Activated naive CD4-positive, alpha-beta T cell treated with anti-CD3 and anti-CD28 coated beads, Interleukin-2, amount 50 U/mL, for 72 hours (primary cell): ENCODE data around the gene ANKS1B. TPM values are rescaled to one million over a fixed set of nuclear protein-coding genes. Genes with fewer than 3 reads are reported as not detected.

Source experiments
- ATAC-seq, 2 donors: fragments of 150-1000 bp; cut with Tn5 transposase; 2 replicates each; pipeline ENCODE4 v1.10.0; 2021; ENCODE audit warnings: mild to moderate bottlenecking in 2 of 2, moderate library complexity in 2 of 2
- DNase-seq, 2 donors: peaks; one replicate each; pipeline ENCODE4 v3.0.0; 2021 to 2022; ENCODE audit warnings: low spot score in 2 of 2
- H3K27ac Mint-ChIP-seq, 2 donors: one replicate each; pipeline ENCODE4 v1.8.0; 2022; ENCODE audit warnings: mild to moderate bottlenecking in 2 of 2, mixed read lengths in 2 of 2
- H3K36me3 Mint-ChIP-seq, 2 donors: one replicate each; pipeline ENCODE4 v1.8.0; 2022; ENCODE audit warnings: mixed read lengths in 2 of 2
- H3K9me3 Mint-ChIP-seq, 2 donors: one replicate each; pipeline ENCODE4 v1.8.0; 2022; ENCODE audit warnings: mixed read lengths in 2 of 2
- total RNA-seq, 2 donors: library from RNA; stranded (reverse); gene quantifications; one replicate each; pipeline ENCODE4 v1.2.3, GENCODE V29; 2022

The ANKS1B gene
- total RNA-seq, 2 donors from 2014 or later: 0.16 TPM; not detected in 1

DNA sequence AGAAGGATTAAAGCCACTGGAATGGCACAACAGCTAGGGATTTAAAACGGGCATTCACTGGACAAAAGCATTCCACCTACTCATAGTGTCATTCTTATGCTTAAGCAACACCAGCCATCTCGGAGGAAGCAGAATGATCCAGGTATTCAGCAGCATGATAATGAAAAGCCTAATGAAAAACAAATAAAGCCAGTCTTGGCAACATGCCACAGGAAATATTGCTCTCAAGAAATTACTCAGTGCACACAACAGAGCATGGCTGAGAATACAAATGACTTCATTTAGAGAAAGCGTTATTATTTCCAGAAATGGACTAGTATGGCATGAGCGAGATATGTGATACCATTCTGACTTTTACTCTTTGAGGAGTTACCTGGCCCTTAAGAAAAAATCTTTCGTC is 897.5 kb downstream of the ANKS1B start:
- Mint-ChIP-seq H3K27ac (no peak overlapping the region), H3K9me3 (peaks cover 4 to 5% of the 10 kb centered on the region in 2 donors), H3K36me3 (no peaks in the 10 kb centered on the region)
- no peak for ATAC-seq
- DNase-seq: no peak

DNA sequence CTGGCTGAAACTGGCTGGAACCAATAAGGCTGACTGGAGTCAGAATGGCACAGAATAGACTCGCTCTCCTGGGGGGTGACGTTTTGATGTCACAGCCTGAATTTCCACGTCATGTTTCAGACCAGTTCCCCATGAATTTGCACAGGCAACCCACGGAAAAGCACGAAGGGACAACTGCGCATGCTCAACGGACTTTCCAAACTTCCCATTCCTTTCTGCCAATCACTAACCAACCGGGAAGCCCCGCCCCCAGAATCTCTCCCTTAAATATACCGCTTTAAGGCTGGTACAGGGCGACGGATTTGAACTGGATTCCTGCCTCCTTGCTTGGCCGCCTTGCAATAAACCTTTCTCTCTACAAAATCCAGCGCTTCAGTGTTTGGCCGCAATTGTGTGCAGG is 904.9 kb downstream of the ANKS1B start:
- DNase-seq: no peak
- Mint-ChIP-seq H3K27ac (no peak overlapping the region), H3K9me3 (no peaks in the 10 kb centered on the region), H3K36me3 (no peaks in the 10 kb centered on the region)
- no peak for ATAC-seq

DNA sequence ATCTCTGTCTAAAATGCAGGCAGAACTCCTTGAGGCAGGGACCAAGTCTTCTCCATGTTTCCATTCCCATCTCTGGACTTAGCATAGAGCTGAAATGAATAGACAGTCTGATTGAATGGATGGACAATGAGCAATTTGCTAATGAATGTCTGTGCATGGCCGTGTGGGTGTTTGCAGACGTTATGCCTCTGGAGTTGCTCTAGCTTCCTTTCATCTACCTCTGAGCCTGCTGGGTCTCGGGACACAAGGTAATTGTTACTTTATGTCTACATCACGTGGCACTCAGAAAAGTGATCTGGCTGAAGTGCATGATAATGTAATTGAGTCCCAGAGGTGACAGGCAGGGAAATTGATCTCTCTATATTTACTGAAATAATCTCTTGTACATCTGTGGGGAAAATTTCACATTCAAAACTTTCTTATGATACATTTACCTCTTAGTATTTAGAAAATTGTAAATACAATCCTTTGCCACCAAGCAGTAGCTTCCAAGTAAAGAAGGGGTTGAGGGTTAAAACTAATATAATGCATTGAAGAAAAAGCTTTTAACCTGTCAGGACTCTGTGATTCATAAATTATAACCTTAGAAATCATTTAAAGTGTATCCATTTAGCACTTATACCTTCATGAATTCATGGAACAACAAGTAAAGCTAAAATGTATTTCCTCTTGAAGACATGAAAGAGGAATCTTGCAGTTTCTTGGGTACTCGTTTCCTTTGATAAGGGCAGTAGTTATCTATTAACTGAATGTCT is 915.6 kb downstream of the ANKS1B start:
- Mint-ChIP-seq H3K9me3 (no peaks in the 10 kb centered on the region), H3K27ac (no peak overlapping the region), H3K36me3 (no peaks in the 10 kb centered on the region)
- DNase-seq: no peak
- no peak for ATAC-seq

DNA sequence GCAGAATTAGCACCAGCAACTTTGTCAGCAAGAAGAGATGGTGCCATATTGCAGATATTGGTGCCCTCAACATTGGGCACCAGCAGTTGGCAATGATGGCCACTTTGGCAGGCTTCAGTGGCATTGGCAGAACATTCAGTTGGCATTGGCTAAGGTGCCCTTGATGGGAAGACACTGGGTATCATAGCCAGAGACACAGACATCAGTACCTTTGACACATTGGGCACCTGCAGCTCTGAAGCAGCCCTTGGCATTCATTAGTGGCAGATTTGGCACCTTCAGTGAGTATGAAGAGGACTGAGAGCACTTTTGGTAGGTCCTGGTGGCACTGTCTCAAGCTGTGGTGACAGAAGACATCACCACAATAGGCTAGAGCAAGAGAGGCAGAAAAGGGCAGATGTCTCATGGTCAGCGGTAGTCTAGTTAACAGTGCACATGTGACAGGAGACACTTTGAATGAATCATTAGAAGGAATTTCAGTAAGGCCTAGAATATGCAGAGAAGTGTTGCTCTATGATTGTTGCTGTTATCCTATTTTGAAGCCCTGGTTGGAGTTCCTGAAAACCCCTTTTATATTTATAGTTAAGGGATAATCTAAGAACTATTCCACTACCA is 917.5 kb downstream of the ANKS1B start:
- no peak overlapping the region for H3K27ac Mint-ChIP-seq
- ATAC-seq: no peak
- H3K36me3 Mint-ChIP-seq: no peaks in the 10 kb centered on the region
- no peaks in the 10 kb centered on the region for H3K9me3 Mint-ChIP-seq
- DNase-seq: no peak

DNA sequence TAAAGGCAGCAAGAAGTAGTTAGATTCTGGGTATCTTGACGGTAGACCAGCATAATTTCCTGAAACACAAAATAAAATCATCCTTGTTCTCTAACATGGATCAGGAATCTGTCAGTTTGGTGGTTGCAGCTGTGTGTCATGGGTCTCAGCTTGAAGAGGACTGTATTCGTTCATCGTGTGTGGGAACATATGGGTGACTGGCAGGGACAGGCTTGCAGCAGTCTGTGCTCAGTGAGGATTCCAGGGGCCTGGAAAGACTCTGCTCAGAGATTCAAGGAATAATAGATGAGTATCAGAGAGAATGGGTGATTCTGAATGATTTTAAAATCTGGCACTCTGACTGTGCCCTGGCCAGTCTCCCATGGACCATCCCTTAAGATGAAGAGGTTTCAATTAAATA is 918.0 kb downstream of the ANKS1B start:
- no peaks in the 10 kb centered on the region for H3K36me3 Mint-ChIP-seq
- ATAC-seq (no peak), DNase-seq (no peak)
- no peaks in the 10 kb centered on the region for H3K9me3 Mint-ChIP-seq
- no peak overlapping the region for H3K27ac Mint-ChIP-seq

DNA sequence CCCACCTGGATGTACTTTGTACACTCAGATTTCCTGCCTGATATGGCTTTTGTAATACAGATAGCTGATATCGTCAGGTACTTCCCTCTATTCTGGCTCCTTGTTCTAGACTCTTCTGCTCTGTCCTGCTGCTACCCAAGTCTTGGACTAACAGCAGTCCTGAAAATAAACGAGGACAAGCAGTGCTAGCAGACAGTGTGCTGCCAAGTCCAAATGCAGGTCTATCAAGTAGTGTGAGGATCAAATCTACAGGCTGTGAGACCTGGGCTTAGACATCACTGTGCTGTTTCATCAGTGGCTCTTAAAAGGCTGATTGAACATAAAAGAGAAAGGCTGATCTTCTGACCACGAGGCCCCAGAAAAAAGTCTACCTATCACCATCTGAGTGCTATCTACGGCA is 921.6 kb downstream of the ANKS1B start:
- no peak overlapping the region for H3K27ac Mint-ChIP-seq
- DNase-seq (no peak), ATAC-seq (no peak)
- no peaks in the 10 kb centered on the region for H3K9me3 Mint-ChIP-seq
- H3K36me3 Mint-ChIP-seq: no peaks in the 10 kb centered on the region

DNA sequence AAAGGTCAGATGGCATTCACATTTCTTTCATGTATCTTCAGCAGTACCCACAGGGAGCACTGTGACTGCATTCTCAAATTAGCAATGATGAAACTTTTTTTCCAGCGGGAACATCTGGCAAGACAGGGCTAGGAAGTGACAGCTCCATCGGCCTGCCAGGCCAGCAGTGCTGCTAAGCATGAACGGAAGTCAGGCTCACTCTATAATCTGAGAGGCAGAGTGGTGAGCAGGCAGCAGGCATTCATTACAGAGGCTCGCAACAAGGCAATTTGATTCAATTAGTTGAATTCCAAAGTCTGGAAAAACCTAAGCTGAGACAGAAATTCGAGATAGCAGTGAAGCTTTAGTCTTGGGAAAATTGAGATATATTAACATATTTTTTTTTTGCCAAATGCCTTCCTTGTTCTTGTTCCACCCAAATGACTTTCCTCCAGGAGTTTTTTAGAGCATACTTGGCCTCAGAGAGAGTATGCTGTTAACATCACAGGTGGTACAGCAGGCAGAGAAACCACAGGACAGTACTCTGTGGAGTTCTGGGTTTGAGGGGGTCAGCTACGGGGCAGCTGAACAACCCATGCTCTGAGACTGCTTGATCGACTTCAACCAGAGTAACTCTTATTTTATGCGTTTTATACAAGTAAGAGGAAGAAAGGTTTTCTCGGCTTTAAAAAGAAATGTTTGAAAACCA is 924.8 kb downstream of the ANKS1B start:
- ATAC-seq (no peak), DNase-seq (no peak)
- H3K9me3 Mint-ChIP-seq: no peaks in the 10 kb centered on the region
- no peak overlapping the region for H3K27ac Mint-ChIP-seq
- H3K36me3 Mint-ChIP-seq: no peaks in the 10 kb centered on the region

DNA sequence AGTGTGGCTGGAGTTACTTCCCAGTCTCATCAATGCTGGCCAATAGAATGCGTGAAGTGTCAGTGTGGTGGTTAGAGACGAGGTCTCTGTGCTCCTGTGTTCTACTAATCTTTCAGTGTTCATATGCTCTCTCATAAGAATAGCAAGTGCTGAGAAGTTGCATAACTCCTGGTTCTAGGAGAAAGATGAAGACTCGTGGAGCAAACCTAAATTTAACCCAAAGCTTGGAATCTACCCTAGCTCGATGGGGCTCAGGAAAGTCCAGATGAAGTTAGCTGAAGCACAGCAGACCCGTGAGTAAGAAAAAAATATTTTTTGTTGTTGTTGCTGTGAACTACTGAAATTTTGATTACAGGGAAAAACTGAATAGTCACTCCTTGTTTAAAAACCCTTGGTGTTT is 927.1 kb downstream of the ANKS1B start:
- DNase-seq: no peak
- no peak for ATAC-seq
- Mint-ChIP-seq H3K36me3 (no peaks in the 10 kb centered on the region), H3K27ac (no peak overlapping the region), H3K9me3 (no peaks in the 10 kb centered on the region)

DNA sequence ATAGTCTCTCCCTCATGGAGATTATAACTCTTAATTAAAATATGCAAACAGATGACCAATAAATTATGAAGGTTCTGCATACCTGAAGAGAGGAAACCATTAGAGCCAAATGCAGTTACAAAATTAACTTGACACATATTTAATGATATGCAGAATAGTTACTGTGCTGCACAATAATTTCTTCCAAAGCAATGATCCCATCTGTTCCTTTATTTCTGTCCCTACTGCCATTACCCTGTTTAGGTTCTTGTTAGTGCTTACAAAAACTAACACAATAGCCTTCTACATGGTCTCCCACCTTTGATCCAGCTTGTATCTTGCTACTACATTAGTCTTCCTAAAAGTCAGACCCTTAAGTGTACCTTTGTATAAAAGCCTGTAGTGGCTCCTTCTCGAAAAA is 928.5 kb downstream of the ANKS1B start:
- Mint-ChIP-seq H3K27ac (no peak overlapping the region), H3K9me3 (no peaks in the 10 kb centered on the region), H3K36me3 (no peaks in the 10 kb centered on the region)
- DNase-seq: no peak
- no peak for ATAC-seq

DNA sequence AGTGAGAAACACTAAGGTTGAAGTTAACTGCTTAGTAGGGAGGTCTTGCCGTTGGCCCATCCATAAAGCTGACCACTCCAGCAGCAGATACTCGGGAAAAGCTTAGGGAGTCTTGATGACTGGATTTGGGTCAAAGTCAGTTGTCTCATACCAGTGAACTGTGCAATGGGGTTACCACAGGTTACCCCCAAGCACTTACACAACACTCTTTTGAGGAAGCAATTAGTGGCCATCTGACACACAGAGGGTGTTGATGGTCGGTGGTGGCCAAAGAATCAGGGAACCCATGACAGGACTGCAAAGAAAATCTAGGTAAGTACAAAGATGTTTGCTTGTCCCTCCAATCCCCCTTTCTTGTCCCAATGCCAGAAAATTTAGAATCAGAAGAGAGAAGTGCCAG is 929.4 kb downstream of the ANKS1B start:
- Mint-ChIP-seq H3K36me3 (no peaks in the 10 kb centered on the region), H3K27ac (no peak overlapping the region), H3K9me3 (no peaks in the 10 kb centered on the region)
- DNase-seq: no peak
- ATAC-seq: no peak

DNA sequence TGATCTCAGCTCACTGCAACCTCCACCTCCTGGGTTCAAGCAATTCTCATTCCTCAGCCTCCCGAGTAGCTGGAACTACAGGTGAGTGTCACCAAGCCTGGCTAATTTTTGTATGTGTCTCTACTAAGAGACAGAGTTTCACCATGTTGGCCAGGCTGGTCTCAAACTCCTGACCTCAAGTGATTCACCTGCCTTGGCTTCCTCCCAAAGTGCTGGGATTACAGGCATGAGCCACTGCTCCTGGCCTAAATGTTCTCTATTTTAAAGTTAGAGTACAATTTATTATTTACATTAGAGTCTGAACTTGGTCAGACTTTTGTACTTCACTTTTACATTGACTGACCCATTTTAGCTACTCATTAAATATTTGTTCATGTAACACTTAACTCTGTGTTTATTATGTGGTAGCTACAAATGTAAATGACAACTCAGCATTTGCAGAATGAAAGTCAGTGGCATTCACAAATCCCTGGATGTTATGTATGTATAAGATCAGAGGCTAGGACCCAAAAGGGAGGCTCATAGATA is 930.1 kb downstream of the ANKS1B start:
- ATAC-seq: no peak
- H3K27ac Mint-ChIP-seq: no peak overlapping the region
- H3K36me3 Mint-ChIP-seq: no peaks in the 10 kb centered on the region
- no peaks in the 10 kb centered on the region for H3K9me3 Mint-ChIP-seq
- no peak for DNase-seq

DNA sequence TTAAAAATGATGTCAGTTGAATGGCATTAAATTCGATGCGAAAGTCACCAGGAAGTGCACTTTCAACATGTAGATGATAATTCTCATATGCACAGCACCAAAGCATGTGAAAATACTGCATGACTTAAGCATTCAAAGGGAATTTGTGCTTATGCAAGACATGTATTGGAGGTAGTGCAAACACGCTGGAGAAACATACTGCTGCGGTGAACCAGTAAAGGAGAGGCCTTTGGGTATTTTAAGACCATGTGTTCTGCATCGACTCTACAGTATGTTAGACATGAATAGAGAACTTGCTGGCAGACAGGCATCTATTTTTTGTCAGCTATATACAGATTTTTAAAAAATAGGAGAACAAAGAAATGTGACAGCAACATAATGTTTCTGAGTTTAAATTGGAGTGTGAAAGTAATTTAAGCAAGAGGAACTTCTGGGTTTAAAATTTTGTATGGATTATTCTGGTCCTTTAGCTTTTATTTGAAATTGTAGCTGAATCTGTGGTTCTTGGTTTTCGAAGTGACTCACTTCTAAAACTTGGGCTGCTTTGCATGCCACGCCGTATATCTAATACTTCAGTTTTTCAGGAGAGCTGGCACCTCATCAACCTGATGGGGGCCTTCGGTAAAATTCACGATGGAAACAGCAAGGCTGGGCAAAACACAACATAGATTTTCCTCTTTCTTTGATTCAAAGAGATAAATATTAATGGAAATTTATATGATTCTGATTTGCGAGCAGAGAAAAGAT is 930.9 kb downstream of the ANKS1B start:
- Mint-ChIP-seq H3K27ac (no peak overlapping the region), H3K36me3 (no peaks in the 10 kb centered on the region)

DNA sequence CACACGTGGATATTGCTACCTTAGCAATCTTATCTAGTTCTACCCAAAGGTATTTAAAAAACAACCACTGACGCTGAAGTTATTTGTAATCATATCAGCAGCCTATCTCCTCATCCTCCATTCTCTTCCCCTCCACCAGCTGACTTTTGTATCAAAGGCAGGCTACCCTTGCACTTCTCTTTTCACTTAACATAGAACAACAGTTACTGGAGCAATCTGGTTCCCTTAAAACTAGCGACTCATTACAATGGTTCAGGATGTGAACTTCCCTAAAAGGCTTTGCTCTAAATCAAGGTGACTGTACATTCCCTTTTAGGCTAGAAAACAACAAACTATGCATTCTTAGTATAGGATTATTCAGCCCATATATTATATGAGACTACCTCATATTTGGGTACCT is 935.0 kb downstream of the ANKS1B start:
- ATAC-seq: no peak
- no peak for DNase-seq
- Mint-ChIP-seq H3K9me3 (peaks cover 5 to 6% of the 10 kb centered on the region in 2 donors), H3K36me3 (no peaks in the 10 kb centered on the region), H3K27ac (no peak overlapping the region)

More for the DNA sequence above, 930.9 kb downstream of the ANKS1B start:
- H3K9me3 Mint-ChIP-seq: no peaks in the 10 kb centered on the region
- DNase-seq: no peak
- ATAC-seq: no peak

DNA sequence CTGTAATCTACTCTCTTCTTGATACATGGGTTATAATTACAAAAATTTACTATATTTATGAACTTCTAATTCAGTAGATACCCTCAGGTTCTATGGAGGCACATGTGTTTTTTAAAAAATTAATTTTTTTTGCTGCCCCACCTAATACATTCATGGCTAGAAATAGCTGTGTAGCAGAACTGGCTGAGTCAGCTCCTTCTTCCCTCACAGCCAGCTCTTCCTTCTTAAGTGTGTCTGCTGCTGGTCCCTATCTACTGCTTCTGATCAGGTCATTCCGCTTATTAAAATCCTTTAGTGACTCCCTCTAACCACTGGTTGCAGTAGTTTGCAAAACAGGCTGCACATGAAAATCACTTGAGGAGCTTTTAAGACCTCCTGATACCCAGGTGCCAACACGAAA is 939.6 kb downstream of the ANKS1B start:
- H3K36me3 Mint-ChIP-seq: no peaks in the 10 kb centered on the region
- H3K9me3 Mint-ChIP-seq: peaks cover 5 to 6% of the 10 kb centered on the region in 2 donors
- no peak overlapping the region for H3K27ac Mint-ChIP-seq
- ATAC-seq (no peak), DNase-seq (no peak)

DNA sequence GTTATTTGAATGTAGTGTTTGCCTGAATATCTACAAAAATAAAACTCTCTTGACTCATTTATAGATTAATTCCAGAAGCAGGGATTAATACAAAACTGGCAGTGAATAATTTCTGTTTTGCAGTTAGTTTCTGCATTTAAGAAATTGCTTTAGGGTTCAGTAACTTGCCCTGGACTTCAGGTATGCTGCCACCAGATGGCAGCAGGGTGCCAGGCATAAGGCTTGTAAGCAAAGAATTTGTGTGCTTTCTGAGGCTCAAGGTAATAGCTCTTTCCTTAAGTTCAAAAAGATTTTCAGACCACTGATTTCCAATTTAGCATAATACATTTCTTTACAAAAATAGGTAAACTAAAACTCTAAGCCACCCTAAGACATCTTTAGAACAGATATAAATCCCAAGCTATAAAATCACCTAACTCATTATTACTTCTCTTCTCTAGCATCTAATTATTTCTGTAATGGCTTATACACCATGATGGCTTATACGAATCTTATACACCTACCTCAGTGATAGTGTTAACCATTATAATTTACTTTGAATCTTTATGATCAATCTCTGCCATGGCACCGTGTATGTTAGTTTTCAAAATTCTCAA is 941.3 kb downstream of the ANKS1B start:
- DNase-seq (peak in 1 of 2 donors; percentile 42), ATAC-seq (no peak)
- Mint-ChIP-seq H3K27ac (no peak overlapping the region), H3K9me3 (peaks cover 5 to 6% of the 10 kb centered on the region in 2 donors), H3K36me3 (no peaks in the 10 kb centered on the region)

DNA sequence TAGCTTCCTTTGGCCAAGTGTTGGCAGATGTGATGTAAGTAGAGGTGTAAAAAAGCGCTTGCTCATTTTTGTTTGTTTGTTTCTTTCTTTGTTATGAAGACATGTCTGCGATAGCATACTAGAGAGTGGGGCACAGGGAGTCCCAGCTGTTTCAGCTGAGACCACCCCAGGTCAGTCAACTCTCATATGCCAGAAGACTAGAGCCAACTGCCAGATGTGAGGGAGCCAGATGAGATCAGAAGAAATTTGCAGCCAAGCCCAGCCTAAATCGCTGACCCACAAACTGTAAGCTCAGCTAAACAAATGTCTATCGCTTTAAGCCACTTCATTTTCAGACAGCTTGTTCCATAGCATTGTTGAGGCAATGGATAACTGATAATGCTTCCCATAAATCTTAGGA is 942.5 kb downstream of the ANKS1B start:
- Mint-ChIP-seq H3K27ac (no peak overlapping the region), H3K36me3 (no peaks in the 10 kb centered on the region), H3K9me3 (peaks cover 0 to 3% of the 10 kb centered on the region in 2 donors)
- no peak for ATAC-seq
- DNase-seq: no peak
